Kasumi-1 (cell line): ENCODE measurements around the gene KAZALD1.

ENCODE experiments used
- DNase-seq, 2 experiments: peaks; one replicate each; lab custom pipeline; 2025; lab: John Stamatoyannopoulos, UW

KAZALD1 gene

DNA sequence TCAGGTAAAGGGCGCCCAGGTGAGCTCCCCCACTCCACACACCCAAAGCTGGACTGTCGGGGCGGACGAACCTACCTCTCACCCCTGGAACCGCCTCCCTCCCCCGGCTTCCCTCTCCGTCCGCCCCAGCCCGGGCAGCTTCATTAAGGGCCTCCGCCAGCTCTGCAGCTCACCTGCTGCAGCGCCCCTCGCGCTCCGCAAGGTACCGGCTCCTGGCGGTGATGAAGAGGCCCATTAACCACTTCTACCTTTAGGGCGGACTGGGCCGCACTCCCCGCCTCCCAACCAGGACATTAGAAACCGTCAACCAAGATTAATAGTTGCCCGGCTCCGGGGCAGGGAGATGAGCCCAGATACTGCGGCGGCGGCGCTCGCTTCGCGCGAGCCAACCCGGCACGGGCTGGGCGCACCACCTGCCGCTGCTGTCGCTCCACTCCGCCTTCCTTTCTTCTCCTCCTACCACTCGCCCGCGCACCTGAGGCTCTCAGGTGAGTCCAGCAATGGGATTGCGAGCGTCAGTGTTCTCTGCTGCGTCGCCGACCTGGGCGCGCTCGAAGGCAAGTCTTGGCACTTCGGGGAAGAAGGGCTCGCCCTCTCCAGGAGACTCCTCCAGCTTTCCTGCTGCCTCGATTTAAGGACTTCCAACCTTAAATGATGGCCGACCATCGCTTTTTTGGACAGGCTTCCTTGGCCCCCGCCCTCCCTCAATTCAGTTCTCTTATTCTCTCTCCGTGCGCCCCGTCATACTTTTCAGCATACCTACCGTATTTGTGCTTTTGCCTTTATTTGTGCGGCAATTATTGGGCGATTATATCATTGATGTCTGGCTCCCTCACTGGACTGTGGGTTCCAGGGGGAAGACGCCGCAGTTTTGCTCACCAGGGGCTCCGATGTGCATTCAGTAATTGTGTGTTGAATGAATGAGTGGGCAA is 13.6 kb upstream of the KAZALD1 start:
- no peak for DNase-seq

DNA sequence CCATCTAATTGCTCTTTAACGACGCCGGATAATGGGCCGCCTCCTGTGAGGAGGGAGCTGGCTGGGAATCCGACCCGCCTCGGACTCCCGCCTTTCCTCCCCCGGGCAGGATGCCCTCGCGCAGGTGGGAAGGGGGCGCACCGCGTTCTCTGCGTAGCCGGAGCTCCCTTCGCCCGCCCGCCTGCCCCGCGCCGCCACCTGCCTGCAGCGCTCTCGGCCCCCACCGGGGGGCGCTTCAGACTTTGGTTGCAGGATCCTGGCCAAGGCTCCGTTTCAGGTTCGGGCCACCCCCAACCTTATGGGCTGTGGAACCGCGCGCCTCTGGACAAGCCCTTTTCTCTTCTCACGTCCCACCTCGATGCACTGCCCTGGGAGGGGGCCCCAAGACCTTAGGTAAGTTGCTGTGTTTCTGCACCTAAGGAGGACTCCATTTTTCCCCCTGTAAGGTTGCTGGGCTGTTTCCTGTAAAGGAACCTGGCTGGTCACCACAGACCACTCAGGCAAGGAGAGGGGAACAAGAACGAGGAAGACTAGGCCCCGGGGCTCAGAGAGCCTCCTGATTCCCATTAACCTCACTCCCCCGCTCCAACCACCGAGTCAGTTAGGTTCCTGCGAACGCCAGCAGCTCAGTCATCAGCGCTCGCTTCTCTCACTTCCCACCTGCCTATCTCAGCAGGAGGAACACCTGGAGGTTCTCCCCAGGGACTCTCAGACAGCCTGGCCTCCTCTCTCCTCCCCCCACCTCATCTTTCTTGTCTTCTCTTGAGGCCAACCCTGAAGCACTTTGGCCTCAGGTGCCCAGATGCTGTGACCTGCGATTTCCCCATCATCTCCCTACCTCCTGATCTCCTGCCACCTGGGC is 11.3 kb upstream of the KAZALD1 start:
- peak; percentile 58 to 71 for DNase-seq

DNA sequence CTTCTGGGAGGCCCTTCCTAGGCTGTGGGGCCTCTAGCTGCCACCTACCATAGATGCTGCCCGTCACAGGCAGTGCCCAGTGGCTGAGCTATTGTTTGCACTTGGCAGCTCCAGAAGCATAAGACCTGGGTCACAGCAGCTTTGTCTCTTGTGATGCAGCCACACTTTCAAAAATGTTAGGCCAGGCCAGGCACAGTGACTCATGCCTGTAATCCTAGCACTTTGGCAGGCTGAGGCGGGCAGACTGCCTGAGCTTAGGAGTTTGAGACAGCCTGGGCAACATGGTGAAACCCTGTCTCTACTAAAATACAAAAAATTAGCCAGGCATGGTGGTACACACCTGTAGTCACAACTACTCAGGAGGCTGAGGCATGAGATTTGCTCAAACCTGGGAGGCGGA is 9.5 kb upstream of the KAZALD1 start:
- no peak for DNase-seq

DNA sequence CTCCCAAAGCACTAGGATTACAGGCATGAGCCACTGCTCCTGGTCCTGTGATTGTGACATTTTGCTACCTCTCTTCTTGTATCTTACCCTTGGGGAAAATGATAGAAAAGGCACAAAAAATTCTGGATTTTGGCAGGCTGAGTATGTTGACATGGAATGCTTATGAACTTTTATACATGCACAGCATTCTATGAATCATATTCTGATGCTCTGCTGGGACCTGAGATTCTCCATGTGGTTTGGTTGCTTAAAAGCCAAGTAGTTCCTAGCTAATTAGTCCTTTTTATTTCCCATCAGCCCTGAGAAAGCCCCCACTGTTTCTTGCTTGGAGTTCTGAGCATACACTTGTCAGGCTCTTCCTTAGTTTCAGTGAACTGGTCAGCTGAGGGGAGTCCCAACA is 8.3 kb upstream of the KAZALD1 start:
- no peak for DNase-seq

DNA sequence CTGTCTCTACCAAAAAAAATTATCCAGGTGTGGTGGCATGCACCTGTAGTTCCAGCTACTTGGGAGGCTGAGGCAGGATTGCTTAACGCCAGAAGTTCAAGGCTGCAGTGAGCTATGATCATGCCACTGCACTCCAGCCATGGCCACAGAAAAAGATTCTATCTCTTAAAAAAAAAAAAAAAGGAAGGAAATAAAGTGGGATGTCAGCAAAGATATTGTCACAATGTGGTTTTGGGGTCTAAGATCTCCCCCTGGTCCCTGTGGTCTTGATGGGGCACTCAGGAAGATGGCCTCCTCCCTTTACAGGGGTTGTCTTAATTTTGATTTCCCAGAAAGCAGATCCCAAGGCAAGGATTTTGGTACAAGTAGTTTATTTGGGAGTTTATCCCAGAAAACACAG is 7.4 kb upstream of the KAZALD1 start:
- peak; percentile 52 to 55 for DNase-seq

DNA sequence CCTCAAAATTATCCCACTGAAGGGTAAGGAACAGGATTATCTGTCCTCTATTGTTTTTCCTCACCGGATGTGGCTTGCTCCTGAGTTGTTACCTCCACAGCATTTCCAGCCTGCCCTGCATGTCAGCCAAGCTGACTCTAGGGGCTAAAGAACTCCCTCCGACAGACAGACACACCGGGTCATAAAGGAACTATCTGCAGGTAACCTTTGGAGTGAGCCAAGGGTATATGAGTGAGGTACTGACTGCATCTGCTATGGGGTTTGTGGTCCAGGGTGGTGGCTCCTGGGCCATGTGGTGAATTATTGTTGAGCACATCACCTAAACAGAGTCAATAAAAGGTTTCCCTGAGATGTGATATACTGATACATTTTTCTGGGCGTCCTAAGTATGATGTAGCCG is 6.9 kb upstream of the KAZALD1 start:
- DNase-seq = no peak

DNA sequence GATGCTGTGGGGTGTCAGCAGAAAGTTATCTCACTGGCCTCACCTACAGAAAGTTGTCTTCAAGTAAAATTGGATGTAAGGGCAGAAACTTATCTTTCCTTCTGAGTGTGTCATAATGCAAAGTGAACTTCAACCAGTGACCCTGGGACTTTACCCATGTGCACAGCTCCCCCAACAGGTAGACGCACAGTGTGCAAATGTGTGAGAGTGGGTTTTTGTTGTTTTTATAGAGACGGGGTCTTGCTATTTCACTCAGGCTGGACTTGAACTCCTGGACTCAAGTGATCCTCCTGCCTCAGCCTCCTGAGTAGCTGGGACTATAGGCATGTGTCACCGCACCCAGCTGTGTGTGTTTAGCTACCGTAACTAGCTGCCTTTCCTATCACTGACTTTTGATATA is 6.4 kb upstream of the KAZALD1 start:
- DNase-seq = no peak

DNA sequence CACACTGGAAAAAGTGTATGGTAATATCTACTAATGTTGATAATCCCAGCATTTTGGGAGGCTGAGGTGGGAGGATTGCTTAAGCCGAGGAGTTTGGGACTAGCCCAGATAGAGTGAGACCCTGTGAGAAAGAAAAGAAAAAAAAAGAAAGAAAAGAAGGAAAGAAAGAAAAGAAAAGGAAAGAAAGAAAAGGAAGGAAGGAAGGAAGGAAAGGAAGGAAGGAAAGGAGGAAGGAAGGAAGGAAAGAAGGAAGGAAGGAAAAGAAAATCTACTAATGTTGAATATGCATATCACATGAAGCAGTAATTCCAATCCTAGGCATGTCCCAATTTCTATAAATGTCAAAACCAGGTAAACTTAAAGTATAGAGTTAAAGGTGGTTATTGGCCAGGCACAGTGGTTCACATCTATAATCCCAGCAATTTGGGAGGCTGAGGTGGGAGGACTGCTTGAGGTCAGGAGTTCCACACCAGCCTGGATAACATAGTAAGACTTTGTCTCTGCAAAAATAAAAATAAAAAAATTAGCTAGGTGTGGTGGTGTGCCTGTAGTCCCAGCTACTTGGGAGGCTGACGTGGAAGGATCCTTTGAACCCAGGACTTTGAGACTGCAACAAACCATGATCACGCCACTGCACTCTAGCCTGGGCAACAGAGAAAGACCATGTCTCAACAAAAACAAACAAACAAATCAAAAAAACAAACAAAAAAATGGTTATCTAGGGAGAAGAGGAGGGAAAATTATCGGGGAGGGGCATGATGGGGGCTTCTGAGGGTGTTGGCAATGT is 5.2 kb upstream of the KAZALD1 start:
- no peak for DNase-seq

DNA sequence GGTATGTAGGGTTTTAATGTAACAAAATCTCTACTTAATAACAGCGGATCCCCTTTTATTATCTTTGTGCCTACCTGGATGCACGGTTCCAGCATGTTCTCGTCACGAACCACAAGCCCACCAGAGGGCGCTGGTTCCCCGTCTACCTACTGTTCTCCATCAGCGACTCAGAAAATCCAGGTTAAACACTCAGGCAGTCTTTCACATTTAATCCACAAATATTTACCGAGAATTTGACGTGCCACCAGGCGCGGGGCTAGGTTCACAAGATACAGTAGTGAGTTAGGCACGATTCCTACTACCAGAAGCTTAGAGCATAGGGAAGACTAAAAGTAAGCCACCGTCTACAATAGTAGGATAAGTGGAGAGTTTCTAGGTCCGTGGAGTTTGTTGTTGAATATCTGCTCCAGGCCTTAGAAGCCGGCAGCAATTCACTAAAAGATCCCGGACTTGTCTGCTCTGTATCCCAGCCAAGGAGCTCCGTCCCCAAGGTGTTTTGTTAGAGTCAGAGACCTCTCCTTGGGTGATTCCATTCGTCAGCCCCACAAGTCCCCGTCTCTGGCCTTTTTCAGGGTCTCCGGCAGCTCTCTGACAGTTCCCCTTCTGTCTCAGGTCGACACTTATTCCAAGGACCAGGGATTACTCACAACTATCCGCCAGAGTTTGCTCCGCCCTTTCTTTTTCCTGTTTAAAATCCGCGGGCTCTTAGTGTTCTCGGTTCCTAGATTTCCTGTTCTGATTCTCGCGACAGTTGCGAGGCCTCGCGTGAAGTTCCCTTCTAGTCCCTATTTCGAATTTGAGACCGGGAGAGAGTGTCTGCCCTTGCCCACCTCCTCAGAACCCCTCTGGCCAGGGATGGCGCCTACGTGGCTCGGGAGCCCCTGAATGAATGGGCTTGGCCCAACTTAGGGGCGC is 1.5 kb upstream of the KAZALD1 start:
- DNase-seq = peak; percentile 98 to 99

DNA sequence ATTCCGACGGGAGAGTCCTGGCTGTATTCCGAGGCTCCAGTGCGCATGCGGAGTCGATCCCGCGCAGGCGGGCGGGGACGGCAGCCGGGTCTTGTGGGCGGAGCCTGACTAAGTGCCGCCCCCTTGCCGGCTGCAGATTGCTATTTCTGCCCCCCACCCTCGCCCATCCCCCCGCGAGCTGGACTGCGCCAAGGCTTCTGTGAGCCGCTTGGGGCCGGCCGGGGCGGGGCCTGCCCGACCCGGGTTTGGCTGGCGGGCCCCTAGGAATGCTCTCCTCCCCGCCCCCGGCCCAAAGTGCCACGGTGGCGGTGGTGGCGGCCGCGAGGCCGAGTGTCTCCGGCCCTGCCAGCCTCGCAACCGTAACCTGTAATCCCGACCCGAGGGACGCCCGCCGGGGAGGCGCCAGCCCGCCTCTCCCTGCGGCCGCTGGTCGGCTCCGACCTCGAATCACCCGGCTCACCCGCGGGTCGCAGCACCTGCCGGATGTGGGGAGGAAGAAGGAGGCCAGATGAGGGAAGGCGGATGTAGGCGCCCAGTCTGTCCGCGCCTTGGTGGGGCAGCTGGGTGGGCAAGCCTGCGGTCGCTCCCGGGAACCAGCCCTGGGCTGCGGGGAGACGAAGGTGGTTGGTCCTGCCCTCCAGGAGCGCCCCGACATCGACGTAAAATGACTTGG is 702 bp upstream of the KAZALD1 start:
- DNase-seq = peak; percentile 91 to 95

DNA sequence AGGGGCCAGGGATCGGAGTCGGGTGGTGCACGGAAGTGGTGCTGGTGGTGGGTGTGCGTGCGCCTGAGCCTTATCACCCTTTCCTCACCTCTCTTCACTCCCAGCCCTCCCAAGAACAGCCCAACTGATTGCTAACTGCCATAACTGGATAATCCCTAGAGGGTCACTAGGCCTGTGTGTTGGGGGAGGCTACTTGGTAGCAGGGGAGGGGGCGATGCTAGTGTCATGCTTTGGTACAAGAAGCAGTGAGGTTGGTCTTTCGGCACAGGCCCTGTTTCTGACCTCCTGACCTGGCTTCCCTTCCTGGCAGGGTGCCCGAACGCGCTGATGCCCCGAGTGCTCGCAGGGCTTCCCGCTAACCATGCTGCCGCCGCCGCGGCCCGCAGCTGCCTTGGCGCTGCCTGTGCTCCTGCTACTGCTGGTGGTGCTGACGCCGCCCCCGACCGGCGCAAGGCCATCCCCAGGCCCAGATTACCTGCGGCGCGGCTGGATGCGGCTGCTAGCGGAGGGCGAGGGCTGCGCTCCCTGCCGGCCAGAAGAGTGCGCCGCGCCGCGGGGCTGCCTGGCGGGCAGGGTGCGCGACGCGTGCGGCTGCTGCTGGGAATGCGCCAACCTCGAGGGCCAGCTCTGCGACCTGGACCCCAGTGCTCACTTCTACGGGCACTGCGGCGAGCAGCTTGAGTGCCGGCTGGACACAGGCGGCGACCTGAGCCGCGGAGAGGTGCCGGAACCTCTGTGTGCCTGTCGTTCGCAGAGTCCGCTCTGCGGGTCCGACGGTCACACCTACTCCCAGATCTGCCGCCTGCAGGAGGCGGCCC is 652 bp downstream of the KAZALD1 start:
- DNase-seq = peak; percentile 35 to 42

DNA sequence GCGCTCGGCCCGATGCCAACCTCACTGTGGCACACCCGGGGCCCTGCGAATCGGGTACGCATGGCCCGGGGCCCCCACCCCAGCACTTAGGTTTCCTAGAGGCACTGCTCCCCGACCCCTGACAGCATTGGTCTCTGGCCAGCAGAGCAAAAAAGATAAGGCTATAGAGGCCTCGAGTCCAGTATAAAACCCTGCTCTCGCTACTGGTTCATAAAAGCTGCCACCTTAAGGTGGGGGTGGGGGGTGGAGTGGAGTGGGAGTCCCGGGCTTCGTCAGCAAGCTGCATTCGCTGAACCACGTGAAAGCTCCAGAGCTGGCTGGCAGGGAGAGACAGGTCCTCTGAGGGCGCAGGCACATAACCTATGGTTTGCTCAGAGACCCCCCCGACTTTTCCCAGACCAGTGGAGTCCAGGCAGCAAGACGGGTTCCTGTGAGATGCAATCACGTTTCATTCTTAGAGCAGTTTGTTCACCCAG is 1.3 kb downstream of the KAZALD1 start:
- DNase-seq = peak in 1 of 2 experiments; percentile 52

DNA sequence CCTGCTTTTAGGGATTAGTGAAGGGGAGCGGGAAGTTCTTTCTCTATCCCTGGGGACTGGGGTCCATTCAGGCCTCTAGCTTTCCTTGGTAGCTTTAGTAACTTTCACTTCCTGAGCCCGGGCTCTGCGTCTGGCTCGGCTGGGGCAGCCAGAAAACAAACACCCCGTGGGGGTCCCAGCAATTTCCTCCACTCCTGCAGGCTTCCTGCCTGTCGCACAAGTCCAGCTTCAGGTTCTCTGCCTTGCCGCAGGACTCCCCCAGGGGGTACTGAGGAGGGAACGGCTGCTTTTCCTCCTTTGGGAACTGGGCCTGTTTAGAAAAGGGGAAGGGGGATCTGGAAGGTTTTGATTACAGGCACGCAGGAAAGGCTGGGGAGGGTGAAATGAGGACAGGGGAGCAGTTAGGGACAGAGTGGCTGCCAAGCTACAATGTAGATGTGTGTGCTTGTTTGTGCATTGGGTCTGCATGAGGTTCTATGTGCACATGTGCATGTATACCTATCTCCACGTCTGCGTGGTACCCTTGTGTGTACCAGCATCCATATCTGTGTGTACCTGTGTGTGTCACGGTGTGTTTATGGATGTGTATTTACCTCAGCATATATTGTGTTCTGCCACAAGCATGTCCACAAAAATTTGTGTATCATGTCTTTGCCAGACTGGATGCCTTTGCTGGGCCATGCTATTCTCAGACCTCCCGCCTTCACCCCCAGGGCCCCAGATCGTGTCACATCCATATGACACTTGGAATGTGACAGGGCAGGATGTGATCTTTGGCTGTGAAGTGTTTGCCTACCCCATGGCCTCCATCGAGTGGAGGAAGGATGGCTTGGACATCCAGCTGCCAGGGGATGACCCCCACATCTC is 2.0 kb downstream of the KAZALD1 start:
- DNase-seq = peak; percentile 46 to 53

DNA sequence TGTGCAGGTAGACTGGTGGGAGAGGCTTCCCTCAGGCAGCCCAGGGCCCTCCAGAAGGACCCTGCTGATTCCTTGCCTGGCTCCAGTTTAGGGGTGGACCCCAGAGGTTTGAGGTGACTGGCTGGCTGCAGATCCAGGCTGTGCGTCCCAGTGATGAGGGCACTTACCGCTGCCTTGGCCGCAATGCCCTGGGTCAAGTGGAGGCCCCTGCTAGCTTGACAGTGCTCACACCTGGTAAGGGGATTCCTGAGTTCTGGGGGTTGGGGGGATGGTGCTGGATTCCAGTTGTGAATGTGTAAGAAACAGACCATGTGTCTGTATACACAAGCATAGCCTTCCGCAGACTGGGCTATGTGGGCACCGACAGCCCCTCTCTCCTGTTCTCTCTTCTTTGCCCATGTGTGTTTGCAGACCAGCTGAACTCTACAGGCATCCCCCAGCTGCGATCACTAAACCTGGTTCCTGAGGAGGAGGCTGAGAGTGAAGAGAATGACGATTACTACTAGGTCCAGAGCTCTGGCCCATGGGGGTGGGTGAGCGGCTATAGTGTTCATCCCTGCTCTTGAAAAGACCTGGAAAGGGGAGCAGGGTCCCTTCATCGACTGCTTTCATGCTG is 2.7 kb downstream of the KAZALD1 start:
- no peak for DNase-seq

DNA sequence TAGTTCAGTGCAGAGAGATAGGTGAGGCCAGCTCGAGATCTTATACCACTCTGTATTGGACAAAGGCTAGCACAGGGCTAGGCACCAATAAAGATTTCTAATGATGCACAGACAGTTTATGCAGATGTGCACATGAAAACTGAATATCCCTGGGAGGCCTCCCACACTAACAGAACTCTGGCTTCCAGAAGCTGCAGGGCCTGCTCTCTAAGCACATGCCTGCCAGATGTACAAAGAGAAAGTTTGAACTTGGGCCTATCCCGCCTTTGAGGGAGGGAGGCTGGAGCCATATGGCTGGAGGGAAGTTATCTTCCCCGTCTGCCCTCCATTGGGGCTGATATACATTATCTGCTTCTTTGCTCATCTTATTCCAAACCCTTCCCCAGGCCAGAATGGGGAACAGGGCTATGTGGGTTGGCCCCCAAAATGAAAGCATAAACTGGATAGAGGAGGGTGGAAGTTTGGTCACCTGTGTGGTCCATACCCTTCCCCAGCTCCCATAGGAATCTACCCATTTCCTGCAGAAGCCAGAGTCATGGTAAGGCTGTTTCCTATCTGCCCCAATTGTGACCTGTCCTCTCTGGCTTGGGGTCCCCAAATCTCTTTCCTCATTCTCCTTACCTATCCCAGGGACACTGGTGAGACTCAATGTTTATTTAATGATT is 3.8 kb downstream of the KAZALD1 start:
- no peak for DNase-seq

DNA sequence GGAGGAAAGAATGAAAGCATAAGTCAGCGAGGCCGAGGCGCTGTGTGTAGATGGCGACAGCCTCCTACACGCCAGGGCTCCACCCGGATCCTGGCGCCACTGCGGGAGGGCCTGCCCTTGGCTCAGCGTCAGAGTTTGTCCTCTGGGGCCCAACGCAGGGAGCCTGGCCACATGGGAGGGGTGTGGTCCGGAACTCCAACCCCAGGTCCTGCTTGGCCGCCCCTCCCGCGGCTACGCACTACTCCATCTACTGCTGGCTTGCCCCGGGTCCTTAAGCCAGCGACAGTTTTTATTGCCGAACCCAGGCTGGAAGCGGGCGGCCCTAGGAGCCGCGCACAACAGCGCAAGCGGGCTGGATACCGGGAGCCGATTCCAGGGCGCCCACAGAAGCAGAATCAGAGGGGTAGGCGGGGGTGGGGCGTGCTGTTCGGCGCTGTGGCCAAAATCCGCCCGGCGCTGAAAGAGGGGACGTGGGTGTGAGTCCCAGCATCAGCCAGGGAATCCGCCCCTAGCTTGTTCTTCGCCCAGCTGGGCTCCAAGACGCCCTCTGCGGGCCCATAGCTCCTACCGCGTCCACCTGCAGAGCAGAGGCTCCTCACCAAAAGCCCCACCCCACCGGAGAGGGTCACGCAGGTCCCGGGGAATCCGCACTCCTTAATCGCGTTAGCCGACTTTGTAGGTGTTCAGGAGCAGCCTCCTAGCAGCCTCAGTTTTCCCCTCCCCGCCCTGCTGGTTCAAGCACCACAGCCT is 4.5 kb downstream of the KAZALD1 start:
- DNase-seq = no peak

DNA sequence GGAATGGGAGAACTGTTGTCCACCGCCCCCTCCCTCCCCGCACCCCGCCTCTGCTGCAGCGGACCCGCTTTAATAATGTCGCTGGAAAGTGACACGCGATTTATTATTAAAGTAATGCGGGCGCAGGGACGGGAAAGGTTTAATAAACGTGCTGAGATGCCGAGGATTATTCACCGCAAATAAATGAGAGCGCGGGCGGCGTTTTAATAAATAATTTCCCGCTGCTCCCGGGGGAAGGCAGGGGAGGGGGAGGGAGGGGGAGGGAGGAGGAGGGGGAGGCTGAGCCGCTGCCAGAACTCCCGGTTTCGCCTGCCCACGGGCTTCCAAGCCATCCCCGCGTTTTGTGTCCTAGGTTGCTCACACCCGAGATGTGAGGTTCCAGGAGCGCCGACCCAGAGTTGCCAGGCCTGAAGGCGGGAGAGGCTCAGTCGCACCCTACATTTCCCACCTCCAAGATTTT is 5.1 kb downstream of the KAZALD1 start:
- no peak for DNase-seq
